22Rv1 (cell line): ENCODE results near the gene LRRC8B.

ENCODE experiments used
- CTCF ChIP-seq: fragments of 450-650 bp; IDR thresholded peaks from 2 replicates; pipeline ENCODE4 v1.5.1; 2017; ENCODE audit warnings: mild to moderate bottlenecking
- ZFX ChIP-seq: fragments of 450-650 bp; IDR thresholded peaks from 2 replicates; pipeline ENCODE4 v1.6.1; 2017; ENCODE audit warnings: antibody characterized with exemption, borderline replicate concordance

GRCh38 chr1:89535537-89535936 is 10.9 kb downstream of the LRRC8B start:
- TF ChIP-seq CTCF: no peak
- no peak for TF ChIP-seq ZFX
